NCI-H460 (cell line): Measurements from ENCODE around the gene HLA-DOA. TPM values are rescaled to one million over a fixed set of nuclear protein-coding genes. Genes with fewer than 3 reads are reported as not detected.
A peak's percentile ranks its signal among the peaks of the same experiment; 100 is the strongest.

ENCODE experiments used
- DNase-seq: peaks from one replicate; pipeline ENCODE4 v3.0.0-alpha.2; 2016; ENCODE audit warnings: low read depth; ENCODE audit errors: extremely low read depth
- total RNA-seq: library from RNA; depleted of rRNA; stranded (reverse); fragments of >200 nt; shearing (Covaris generic); gene quantifications from 2 replicates; pipeline ENCODE4 v1.2.3, GENCODE V29; 2014

HLA-DOA gene
- total RNA-seq, 1 experiment from 2014 or later = not detected

- DNase-seq = no peak
Measured at GRCh38 chr6:32980488-32981038, 28.8 kb downstream of the HLA-DOA start.

DNA sequence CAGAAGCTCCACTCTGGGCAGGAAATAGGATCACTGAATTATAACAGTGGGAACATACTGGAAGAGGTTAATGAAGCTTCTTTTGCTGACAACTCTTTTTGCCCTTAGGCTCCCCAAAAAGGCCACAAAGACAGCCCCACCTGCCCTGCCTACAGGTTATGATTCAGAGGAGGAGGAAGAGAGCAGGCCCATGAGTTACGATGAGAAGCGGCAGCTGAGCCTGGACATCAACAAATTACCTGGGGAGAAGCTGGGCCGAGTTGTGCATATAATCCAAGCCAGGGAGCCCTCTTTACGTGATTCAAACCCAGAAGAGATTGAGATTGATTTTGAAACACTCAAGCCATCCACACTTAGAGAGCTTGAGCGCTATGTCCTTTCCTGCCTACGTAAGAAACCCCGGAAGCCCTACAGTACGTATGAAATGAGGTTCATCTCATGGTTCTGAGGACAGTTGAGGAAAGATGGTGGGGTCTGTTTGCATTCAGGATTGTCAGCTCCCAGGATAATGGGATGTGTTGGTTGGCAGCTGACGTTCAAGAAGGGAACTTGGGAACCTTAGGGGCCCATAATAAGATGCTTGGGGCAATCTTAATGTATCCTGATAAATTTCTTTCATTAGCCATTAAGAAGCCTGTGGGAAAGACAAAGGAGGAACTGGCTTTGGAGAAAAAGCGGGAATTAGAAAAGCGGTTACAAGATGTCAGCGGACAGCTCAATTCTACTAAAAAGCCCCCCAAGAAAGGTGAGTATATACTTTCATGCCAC lies 29.5 kb downstream of the HLA-DOA start:
- no peak for DNase-seq

DNA sequence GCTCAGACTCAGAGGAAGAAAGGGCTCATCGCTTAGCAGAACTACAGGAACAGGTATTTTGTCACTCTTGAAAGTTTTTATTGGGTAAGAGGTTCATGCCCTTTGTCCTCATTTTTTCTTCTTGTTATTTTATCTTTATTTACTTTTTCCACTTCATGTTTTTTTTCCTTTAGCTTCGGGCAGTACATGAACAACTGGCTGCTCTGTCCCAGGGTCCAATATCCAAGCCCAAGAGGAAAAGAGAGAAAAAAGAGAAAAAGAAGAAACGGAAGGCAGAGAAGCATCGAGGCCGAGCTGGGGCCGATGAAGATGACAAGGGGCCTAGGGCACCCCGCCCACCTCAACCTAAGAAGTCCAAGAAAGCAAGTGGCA lies 31.5 kb downstream of the HLA-DOA start:
- DNase-seq = no peak

GRCh38 chr6:32977272-32977952 lies 32.0 kb downstream of the HLA-DOA start:
- no peak for DNase-seq

- no peak for DNase-seq
Measured at GRCh38 chr6:32976334-32977069, 32.9 kb downstream of the HLA-DOA start.

DNA sequence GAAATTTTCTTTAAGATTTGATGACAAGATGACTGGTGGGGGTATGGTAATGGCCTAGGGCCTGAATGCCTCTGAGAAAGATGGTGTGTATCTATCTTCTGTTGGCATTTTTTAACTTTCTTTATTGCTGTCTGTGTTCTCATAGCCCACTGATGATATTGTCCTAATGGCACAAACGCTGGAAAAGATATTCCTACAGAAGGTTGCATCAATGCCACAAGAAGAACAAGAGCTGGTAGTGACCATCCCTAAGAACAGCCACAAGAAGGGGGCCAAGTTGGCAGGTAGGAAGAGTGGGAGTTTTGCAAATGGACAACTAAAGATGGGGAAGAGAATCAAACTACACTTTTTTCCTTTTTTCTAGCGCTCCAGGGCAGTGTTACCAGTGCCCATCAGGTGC lies 33.5 kb downstream of the HLA-DOA start:
- no peak for DNase-seq

DNA sequence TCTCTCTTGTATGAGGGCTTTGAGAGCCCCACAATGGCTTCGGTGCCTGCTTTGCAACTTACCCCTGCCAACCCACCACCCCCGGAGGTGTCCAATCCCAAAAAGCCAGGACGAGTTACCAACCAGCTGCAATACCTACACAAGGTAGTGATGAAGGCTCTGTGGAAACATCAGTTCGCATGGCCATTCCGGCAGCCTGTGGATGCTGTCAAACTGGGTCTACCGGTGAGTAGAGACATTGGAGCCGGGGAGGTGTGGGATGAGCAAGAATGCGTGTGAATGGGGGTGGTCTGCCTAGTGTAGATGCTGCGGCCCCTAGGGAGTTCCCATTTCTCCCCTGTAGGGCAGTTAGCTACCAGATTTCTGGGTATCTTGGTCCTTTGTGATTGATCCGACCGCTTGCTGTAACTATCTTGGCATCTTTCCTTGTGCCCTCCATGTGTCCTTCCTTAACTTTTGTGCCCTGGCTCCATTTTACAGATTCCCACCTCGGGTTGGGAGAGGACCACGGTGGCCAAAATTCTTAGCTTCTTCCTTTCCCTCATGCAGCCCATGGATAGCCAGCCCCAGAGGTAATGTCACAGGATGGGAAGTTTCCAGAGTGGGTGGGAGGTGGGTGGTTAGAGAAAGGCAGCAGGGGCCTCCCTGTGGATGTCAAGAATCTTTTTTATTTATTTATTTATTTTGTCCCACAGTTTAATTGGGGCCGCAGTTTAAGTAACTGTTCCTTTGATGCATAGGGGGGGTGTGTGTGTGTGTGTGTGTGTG lies 34.7 kb downstream of the HLA-DOA start:
- no peak for DNase-seq

GRCh38 chr6:32974016-32974333 lies 35.4 kb downstream of the HLA-DOA start:
- no peak for DNase-seq

- no peak for DNase-seq
Measured at GRCh38 chr6:32973144-32974015, 36.0 kb downstream of the HLA-DOA start.

DNA sequence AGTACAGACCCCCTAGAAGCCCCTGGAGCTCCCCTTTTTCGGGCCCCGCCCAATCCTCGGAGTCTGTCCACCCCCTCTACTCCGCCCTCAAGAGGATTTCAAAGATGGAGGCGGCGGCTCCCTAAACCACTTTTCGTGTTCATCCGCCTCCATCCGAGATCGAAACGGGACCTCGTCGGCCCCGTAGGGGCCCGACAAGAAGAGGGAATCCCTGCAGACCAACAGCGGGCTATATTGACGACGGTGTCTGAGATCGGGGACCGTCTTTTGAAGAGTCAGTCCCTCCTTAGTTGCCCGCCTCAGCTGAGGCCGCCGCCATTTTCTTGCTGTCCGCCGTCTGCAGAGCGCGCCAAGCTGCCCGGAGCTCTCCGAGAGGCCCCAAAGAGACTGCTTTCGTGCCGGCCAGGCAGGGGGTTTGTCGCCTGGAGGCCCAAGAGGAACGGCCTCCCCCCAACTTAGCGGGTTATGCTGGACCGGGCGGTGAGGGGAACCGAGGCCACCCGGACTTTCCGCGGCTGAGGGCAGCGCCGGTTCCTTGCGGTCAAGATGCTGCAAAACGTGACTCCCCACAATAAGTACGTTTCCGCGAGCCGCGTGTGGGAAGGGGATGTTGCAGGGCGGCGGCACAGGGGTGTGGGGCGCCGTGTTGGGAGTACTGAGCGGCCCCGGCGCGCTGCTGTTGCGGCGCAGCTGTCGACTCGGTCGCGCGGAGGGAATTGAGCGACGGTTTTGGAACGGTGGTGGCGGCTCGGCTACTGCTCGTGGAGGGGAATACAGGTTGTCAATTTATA lies 36.8 kb downstream of the HLA-DOA start:
- DNase-seq = no peak

DNA sequence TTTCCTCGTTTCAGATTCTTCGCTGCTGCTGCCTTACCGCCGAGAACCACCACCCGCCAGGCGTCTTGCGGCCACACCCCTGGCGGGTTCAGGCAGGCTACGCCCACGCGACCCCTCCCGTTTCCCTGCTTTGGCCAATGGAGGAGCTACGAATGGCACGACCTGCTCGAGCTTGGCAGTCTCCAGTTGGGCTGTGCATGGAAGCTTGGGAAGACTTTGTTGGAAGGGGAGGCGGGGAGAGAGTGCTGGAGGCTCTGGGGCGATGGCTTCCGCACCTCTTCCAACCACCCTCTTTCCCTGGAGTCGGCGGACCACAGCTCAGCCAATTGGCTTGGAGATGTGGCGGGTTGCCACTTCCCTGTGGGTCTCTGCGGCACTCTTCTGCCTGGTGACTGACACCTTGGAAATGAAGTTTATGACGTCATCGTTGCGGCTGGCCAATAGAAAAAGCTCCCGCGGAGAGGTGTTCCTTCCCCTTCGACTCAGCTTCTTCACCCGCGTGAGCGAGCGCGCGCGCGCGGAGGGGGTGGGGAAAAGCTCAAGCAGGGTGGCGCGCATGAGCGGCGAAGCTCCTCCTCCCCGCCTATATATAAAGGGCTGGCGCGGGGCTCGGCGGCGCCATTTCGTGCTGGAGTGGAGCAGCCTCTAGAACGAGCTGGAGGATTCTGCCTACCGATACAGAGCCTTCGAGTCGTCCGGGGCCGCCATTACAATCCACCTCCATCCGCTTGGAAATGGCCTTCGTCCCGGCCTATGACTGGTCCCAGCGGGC lies 37.6 kb downstream of the HLA-DOA start:
- DNase-seq = peak; percentile 99

DNA sequence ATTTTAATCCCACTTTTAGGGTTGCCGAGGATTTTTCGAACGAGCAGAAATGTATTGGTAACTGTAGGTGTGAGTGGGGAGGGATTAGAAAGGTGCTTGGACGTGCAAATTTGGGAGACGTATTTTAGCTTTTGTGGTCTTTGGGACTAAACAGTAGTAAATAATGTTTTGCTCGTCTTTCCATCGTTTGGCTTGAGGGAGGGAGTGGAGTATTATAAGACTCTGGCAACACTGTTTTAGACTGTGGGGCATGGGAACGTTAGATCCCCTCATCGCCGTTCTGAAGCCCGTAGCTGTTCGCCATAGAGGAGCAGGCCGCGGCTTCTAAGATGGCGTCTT lies 38.2 kb downstream of the HLA-DOA start:
- DNase-seq = no peak

GRCh38 chr6:32970413-32971241 lies 38.8 kb downstream of the HLA-DOA start:
- DNase-seq = peak; percentile 82

DNA sequence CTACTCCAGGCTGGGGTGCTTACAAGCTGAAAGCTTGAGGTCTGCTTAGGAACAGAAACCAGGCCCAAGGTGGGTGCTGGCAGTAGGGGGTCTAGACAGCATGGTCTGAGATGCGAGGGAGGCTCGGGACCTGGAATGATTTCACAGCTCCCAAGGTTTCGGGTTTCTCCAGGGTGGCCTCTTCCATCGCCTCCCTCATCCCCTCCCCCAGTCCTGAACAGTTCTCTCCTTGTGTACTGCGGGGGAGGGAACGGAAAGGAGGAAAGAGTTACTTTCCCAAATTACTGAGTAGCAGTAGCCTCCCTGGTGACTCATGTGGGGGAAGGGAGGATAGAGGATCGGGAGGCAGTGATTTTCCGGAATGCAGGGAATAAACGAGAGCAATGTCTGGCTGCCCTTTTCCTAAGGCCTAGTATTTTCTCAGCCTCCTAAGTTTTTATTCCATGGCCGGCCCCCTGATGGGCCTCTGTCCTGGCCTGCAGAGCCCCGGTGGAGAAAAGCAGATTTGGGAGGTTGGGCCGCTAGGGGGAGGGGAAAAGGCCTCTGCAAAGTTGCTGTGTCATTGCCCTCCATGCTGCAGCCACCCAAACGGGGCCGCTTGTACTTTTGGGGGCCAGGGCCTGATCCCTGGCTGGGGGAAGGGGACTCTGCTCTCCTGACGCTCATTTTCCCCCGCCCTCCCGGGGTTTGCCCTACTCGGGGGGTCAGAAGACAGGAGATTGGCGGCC lies 39.5 kb downstream of the HLA-DOA start:
- DNase-seq = peak; percentile 89

GRCh38 chr6:32968867-32969684 lies 40.3 kb downstream of the HLA-DOA start:
- DNase-seq = peak; percentile 83
